Cortex of kidney (tissue), 1 donor: Measurements from ENCODE around the gene RELL1.
"Not testable (repeated sequence)": the region's sequence is repeated elsewhere in the genome, so short reads cannot be mapped to it uniquely, and the experiment has no call there.

ENCODE experiments used
- DNase-seq: peaks from one replicate; lab custom pipeline; 2025; lab: John Stamatoyannopoulos, UW

Gene RELL1

DNA sequence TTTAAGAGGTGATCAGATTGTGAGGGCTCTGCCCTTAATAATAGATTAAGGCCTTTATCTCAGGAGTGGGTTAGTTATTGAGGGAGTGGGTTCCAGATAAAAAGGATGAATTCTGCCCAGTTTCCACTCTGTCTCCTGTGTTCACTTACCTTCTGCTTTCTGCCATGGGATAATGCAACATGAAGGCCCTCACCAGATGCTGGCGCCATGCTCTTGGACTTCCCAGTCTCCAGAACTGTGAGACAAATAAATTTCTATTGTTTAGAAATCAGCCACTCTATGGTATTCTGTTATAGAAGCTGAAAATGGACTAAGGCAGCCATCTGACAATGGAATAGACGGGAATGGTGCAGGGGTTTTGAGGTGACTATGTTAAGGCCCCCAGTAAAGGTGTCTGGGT, 6.9 kb upstream of the RELL1 start:
- DNase-seq: no peak

DNA sequence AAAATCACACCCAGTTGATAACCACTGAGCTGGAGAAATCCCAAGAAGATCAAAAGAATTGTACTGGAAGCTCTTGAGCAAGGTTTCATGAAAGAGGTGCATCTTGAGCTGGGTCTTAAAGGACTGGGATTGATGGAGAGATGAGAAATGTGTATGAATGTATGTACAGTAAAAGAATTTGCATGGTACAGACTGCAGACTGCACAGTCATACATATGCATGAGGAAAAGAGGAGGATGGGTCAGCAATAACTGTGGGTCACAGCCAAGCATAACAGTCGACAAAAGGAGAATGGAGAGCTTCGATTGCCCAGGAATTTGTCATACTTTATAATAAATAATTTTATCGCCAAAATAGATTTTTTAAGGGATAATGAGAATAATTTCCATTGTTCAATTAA, 4.8 kb upstream of the RELL1 start:
- DNase-seq: no peak

DNA sequence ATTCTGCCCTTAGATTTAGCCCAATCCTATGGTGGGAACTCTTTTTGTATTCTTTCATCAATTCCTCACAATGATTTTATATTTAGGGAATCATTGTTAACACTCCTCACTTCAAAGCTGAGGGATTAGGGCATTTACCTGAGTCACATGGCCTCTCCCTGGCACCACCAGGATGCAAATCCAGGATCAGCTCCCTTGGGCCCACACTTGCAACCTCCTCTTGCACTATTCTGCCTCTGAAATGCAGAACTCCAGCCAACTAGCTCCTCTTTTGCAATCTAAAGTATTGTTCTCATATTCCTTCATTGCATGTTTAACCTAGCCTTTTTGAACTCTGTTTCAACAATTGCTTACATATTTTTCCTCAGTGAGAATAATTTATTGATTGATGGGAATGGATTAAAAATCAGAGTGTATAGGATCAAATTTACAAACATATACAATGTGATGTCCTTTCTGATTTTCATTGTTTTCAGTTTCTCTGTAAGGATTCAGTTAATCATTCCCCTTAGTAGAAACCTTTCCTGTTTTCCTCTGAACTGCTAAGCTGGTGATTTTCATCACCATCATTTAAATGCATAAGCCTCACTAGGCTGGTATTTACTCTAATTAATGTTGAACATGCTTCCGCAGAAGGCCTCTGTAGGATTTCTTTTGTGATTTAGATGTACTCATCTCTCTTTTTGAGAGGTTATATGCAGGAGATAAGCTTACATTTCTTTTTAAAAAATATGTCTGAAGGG, 3.3 kb upstream of the RELL1 start:
- DNase-seq: no peak

DNA sequence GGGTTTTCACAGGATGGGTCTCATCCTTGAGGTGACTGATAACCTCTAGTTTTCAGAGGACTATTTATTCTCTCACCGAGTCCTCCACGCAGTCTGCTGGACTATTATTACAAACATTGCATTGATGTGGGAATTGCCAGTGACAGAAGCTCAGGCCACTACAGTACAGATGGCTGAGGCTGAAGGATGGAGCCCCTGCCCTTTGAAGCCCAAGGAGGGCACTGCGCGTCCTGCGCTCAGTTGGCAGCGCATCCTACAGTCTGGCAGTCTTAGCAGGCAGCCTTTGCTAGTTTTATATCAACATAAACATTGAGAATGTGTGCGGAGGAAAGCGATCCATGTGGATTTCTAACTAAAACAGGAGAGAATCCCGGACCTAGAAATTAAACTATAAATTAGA, 1.5 kb upstream of the RELL1 start:
- no peak for DNase-seq

DNA sequence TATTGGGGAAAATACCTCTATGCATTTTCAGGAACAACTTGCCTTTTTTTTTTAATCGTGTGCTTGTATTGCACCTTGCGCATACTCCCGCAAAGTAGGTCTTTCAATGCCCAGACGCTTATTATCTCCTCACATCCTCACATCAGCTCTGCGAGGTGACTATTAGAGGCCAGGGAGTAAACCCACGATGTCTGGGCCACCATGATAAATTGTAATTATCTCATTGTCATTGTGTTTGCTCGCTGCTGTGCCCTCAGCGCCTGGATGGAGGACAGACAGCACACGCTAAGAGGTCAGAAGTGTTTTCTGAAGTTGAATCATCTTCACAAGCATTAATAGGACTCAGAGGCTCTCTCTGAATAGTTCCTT, 1.0 kb upstream of the RELL1 start:
- DNase-seq: no peak

DNA sequence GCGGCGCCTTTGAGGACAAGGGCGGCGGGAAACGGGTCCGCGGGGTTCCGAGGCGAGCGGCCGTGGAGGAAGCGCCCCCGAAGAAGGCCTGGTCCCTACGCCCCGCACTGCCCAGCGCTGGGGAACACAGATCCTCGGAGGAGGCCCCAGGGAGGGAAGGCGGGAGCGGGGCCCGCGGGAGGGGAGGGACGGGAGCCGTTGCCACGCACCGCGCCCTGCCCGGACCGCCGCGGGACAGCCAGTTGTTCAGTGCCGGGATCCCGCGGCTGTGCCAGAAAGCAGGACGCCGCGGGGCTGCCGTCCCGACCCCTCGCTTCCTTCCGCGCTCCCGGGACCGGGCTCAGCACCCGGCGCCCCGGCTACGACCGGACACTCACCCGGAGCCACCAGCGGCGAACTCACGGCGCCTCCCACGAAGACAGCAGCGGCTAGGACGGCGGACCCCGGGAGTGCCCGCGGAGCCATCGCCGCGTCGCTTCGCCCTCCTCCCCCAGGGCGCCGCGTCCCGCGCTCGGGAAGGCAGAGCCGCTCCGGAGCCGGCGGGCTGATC, 278 bp downstream of the RELL1 start:
- no peak for DNase-seq

DNA sequence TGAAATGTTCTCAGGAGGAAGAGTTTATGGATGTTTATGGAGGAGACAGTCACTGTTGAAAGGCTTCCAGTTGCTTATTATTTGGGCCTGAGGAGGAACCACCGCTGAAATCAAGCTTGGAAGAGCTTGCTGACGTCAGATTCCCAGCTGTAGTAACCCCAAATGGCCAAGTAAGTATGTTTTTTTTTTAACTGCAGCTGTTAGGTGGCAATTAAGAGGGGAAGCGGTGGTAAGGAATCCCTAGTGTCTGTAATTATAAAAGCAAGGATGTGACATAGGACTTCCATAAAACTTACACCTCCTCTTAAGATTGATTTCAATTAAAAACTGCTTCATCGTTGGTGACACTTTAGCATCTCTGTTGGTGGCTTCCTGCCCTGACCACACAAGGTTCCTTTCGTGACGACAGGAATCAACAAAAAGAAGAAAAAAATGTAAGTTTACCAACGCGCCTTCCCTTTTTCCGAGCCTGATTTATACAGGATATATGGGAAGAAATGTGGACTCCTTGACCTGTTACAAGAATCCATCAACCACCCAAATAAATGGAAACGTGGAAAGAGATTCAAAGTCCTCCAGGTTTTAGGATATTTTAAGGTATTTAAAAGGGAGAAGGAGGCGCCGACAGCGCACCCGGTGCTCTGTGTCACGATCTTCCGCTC, 884 bp downstream of the RELL1 start:
- no peak for DNase-seq

DNA sequence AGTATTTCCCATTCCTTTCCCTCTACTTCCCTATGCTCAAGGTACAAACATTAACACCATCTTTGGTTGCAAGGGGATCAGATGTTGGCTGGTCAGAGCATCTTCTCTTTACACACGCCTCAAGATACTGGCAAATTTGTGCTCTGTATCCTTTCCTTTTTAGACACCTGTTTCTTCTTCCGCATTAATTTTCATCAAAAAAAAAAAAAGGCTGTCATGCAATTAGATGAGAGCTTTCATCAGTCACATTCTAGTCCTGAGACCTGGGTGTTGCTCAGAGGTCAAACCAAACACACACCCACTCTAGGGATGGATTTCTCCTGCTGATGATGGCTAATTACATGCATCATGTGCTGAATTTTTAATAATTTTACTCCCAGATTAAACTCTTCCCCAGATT, 2.0 kb downstream of the RELL1 start:
- DNase-seq: no peak

DNA sequence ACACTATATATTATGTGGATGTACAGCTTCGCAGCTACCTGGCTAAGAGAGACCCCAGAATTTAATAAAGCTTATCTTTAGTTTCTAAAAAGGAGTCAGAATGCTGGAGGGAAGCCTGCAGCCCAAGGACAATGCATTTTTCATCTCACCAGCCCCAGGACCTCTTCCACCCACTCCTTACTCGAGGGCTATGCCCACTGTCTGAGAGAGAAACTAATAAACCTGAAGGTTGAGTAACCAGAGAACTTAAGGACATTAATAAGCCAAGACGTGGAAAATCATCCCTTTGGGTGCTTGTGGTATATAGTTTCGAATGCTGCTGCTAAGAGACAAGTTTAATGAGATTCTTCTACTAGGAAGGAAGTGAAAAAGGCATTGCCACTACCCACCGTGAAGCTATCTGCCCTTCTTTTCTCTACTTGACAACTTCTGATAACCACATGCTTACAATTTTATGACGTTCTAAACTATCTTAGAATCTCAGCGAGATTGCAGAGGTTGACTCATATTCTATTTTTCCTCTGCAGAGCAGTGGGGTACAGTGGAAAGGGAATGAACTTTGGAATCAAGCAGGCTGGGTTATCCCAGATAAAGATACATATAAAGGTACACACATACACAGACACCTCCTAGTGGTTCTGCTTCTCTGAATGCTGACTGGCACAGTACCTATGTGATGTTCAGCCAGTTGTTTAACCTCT, 3.3 kb downstream of the RELL1 start:
- DNase-seq: no peak

DNA sequence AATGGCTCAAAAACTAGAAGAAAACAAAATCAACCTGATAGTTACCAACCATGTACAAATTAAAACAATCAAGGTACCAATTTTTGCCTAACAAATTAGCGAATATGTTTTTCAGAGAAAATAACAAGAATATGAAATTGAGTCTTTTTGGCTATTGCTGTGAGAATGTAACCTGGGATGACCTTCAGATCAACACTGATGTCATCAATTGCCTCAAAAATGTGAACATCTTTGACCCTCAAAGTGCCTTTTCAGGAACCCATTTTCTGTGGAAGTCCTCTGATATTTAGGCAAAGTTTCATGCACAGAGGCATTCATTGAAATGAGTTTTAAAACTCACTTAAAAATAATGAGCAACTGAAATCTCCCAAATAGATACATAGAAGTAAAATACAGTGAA, 6.1 kb downstream of the RELL1 start:
- no peak for DNase-seq

DNA sequence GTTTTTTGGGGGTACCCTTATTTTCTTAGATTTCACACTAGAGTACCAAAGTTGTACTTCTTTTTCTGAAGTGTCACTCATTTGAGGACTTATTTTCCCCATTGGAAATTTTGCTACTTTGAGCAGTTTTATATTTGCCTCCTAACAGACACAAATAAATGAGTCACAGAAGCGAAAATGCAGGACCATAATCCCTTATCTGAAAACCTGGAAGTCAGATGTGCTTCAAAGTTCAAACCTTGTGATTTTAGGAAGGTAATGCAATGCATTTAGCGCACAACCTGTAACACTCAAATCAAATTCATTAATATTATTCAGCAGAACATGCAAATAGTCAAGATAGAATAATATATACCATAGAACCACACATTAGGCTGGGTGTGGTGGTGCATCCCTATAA, 6.9 kb downstream of the RELL1 start:
- no peak for DNase-seq

DNA sequence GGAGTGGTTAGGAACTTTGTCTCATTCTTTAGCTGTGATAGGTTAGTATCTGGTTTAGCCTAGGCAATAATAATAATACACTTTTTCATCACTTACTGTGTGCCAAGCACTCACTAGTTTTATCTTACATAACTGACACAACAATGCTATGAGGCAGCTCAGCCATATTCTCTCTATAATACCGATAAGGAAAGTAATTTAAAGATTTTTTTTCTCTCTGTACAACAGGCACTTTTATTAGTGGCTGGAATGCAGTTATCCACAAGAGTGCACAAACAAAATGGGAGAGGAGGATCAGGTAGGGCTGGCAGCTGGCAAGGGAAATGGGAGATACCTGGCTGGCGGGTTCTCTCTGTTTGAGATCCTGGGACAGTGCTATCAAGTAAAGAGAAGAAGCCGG, 7.6 kb downstream of the RELL1 start:
- no peak for DNase-seq

DNA sequence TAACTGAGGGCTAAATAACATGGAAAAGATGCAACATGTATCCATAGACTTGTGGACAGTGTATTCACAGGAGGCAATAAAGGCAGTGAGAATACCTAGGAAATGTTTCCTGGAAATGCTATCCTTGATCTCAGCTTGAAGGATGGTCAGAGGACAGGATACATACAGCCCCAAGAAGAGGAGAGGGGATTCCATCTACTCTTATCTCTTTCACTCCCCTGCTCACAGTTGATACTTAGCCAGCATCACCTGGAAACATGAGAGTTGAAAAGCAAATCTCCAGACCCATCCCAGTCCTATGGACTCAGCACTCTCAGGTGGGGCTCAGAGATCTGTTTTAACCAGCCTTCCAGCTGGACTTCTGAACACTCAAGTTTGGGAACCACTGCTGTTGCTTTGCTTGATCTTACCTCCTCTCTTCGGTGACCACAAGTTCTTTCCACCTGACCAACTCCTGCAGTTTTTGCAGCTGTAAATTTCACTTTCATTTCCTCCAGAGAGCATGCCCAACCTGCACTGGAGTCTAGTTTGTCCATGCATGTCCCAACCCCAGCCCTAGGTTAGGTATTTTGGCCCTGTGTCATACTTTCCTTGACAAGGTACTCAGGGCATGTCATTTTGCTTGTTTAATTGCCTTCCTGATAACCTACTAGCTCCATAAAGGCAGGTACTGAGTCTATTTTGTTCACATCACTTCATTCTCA, 10.4 kb downstream of the RELL1 start:
- no peak for DNase-seq

DNA sequence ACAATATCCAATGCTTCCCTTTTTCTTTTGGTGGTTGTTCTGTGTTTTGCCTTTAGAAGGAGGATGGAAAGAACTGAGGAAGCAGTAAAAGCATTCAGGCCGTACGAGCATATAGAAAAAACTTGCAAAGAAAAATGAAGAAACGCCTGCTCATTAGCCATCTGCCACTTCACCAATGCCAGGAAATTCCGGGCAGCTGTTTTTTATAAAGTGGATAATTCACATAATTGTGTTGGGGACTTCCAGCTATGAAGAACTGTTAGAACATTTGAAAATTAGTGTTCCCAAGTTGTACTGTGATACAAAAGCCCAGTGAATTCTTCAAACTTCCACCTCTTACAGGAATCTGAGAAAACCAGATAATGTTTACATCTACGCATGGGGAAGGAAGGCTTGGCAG, 11.7 kb downstream of the RELL1 start:
- no peak for DNase-seq

DNA sequence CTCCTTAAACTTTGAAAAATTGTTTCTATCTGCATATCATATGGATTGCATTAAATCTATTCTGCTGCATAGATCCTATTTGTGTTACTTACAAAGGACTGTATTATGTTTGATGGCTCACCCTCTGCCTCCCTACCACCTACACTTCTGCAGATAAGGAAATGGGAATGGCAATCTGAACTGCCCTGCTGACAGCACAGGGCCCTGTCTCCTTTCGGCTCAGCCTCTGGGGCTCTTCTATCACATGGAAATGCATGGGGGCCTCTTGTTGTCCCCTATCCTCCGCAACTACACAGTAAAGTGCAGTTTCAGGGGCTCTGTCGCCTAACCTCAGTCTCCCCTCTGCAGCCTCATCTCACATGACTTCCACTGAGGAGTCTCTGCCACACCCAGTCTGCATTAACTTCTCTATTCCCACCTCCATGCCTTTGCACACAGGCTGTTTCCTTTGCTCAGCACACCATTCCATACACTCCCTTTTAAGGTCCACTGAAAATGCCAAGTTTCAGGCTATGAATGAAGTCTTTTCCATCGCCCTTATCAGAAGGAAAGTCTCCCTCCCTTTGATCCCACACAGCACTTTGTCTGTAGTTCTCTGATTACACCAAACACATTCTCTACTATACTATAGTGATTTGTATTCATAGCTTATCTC, 12.5 kb downstream of the RELL1 start:
- no peak for DNase-seq

DNA sequence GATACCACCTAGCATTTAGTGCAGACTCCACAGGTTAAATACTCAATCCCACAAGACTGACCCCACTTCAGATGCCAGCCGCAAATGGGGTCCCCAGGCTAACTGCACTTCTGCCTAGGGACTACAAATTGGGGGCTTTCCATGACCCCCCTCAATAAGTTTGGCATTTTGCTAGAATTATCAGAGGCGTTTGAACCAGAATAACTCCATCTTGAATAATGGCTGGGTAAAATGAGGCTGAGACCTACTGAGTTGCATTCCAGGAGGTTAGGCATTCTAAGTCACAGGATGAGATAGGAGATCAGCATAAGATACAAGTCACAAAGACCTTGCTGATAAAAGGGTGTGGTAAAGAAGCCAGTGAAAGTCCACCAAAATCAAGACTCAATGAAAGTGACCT, 15.1 kb downstream of the RELL1 start:
- DNase-seq: no peak

DNA sequence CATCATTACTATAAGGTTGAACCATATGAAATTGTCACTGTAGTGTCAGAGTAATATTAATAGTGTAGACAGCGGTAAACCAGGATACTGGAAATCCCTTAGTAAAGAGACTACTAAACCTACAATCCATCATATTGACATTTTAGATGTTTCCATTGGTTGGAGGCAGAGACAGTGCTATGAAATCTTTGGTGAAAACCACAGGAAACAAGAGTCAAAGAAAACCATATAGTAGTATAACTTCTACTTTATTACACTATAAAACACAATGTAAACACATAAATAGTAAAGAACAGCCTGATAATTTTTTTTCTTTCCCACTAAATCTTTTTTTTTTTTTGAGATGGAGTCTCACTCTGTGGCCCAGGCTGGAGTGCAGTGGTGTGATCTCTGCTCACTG, 15.9 kb downstream of the RELL1 start:
- no peak for DNase-seq

DNA sequence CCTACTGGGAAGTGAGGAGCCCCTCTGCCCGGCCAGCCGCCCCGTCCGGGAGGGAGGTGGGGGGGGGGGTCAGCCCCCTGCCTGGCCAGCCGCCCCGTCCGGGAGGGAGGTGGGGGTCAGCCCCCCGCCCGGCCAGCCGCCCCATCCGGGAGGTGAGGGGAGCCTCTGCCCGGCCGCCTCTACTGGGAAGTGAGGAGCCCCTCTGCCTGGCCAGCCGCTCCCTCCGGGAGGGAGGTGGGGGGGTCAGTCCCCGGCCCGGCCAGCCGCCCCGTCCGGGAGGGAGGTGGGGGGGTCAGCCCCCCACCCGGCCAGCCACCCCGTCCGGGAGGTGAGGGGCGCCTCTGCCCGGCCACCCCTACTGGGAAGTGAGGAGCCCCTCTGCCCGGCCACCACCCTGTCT, 17.1 kb downstream of the RELL1 start:
- not testable (repeated sequence) for DNase-seq

DNA sequence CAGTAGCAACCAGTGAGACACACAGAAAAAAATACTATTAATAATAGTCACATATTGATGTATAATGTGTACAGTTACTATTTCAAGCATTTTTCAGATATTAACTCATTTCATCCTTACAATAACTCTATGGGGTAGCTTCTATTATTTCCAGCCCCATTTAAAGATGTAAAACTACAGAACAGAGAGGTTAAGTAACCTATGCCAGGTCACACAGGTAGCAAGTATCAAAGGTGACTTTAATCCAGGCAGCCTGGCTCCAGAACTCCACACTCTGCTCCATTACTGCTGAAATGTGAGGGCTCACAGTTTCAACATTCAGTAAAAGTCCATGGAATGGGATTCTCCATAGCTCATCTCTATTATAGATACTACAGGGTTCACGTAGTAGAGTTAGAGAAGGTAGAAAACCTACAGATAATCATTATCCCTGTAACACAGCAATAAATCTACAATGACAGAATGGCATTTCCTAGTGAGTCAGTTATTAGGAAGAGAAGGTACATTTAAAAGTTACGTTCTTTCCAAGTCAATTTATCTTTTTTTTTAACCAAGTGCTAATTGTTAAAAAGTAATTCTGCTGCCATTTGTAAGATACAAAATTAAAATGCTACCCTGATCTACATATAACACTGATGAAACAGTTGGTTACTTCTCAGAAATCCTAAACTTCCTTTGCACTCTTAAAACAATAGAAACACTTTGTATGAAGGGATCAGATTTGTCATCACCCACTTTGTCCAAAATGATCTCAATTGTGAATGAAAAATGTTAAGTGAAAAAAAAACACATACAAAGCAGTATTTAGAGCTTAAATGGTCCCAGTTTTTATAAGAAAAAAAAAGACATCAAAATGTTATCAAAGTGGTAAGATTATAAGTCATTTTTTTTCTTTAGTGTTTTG, 18.7 kb downstream of the RELL1 start:
- DNase-seq: no peak

DNA sequence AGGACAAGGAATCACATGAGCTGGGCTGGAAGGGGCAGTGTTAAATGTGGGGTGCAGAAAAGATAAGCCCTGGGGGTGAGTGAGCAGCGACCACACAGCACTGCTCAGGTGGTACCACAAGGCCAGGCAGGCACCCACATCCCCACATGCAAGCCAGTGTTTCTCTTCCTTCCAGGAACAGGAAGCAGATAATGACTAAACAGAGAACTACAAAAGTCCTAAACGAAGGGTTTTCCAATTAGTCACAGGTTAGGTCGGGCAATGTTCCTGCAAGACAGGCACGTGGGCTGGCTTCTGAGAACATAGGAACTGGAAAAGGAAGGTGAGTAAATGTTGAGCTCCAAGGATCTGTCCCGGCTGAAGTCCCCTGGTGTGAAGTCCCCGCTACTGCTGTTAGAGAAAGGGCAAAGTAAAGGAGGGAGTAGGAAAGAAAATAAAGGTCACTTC, 19.5 kb downstream of the RELL1 start:
- DNase-seq: no peak
